ENCODE data around the gene CUTC.

Gene CUTC

DNA sequence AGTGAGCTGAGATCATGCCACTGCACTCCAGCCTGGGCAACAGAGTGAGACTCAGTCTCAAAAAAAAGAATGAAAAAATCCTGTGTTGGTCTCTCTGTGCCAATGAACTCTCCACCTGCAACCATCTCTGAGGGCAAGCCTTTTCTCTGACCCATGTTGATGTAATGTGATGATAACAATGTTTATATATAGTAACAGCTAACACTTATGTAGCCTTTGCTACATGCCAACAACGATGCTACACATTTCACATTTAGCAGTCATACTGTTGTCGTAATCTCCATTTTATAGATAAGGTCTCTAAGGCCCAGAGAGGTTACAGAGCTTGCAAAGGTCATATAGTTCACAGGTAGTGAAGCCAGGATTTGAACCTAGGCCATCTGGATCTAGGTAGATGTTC, 11.6 kb upstream of the CUTC start:
- TF ChIP-seq EZH2phosphoT487 (IDR thresholded peaks at IDR 0.05; ENCODE audit: borderline replicate concordance) = no peak
- TF ChIP-seq, protein P1, sequence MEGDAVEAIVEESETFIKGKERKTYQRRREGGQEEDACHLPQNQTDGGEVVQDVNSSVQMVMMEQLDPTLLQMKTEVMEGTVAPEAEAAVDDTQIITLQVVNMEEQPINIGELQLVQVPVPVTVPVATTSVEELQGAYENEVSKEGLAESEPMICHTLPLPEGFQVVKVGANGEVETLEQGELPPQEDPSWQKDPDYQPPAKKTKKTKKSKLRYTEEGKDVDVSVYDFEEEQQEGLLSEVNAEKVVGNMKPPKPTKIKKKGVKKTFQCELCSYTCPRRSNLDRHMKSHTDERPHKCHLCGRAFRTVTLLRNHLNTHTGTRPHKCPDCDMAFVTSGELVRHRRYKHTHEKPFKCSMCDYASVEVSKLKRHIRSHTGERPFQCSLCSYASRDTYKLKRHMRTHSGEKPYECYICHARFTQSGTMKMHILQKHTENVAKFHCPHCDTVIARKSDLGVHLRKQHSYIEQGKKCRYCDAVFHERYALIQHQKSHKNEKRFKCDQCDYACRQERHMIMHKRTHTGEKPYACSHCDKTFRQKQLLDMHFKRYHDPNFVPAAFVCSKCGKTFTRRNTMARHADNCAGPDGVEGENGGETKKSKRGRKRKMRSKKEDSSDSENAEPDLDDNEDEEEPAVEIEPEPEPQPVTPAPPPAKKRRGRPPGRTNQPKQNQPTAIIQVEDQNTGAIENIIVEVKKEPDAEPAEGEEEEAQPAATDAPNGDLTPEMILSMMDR (conservative IDR thresholded peaks at IDR 0.05; ENCODE audit: low read length) = no peak
- no peak overlapping the region for H3K4me3 ChIP-seq (ENCODE audit: low read length, poor library complexity, severe bottlenecking)

GRCh38 chr10:99730026-99730425, 2.0 kb upstream of the CUTC start:
- no peaks in the 10 kb centered on the region for H3K27me3 ChIP-seq (ENCODE audit: insufficient read depth, low read length, poor library complexity, severe bottlenecking)
- H3F3A ChIP-seq (ENCODE audit: low read depth) = no peaks in the 10 kb centered on the region
- H3K4me3 ChIP-seq (ENCODE audit: low read length, poor library complexity, severe bottlenecking) = no peak overlapping the region
- H3K4me1 ChIP-seq (ENCODE audit: insufficient read depth, low read length, poor library complexity, severe bottlenecking) = peaks cover 20% of the 10 kb centered on the region
- TF ChIP-seq EZH2phosphoT487 (IDR thresholded peaks at IDR 0.05; ENCODE audit: borderline replicate concordance) = no peak
- TF ChIP-seq, protein P1 (conservative IDR thresholded peaks at IDR 0.05; ENCODE audit: low read length) = no peak
- no peaks in the 10 kb centered on the region for H3K9me3 ChIP-seq (ENCODE audit: insufficient read depth, low read depth, low read length)
- H3K9me2 ChIP-seq (replicated peaks; ENCODE audit: low read depth, low read length) = no peaks in the 10 kb centered on the region
- no peak overlapping the region for H3K9ac ChIP-seq (ENCODE audit: low read depth, low read length, poor library complexity, severe bottlenecking)
- H3K4me2 ChIP-seq (ENCODE audit: low read depth, low read length, poor library complexity, severe bottlenecking) = no peak overlapping the region
- peaks cover 7% of the 10 kb centered on the region; the same call in 1 of the 2 replicates for H3K36me3 ChIP-seq (ENCODE audit: insufficient read depth, low read length)
- H4K20me1 ChIP-seq (ENCODE audit: insufficient read depth, low read length, poor library complexity, severe bottlenecking) = peaks cover 6% of the 10 kb centered on the region
- no peak overlapping the region for H2AFZ ChIP-seq (ENCODE audit: low read length)
- H3K79me2 ChIP-seq (ENCODE audit: insufficient read depth, low read length) = peaks cover 35% of the 10 kb centered on the region

More for the DNA sequence above, 11.6 kb upstream of the CUTC start:
- Histone ChIP-seq H3K27me3 (ENCODE audit: insufficient read depth, low read length, poor library complexity, severe bottlenecking) (no peaks in the 10 kb centered on the region), H3K9ac (ENCODE audit: low read depth, low read length, poor library complexity, severe bottlenecking) (no peak overlapping the region), H3K79me2 (ENCODE audit: insufficient read depth, low read length) (no peaks in the 10 kb centered on the region), H2AFZ (ENCODE audit: low read length) (no peak overlapping the region), H3K4me2 (ENCODE audit: low read depth, low read length, poor library complexity, severe bottlenecking) (no peak overlapping the region), H3K9me3 (ENCODE audit: insufficient read depth, low read depth, low read length) (no peaks in the 10 kb centered on the region), H3K4me1 (ENCODE audit: insufficient read depth, low read length, poor library complexity, severe bottlenecking) (no peaks in the 10 kb centered on the region), H4K20me1 (ENCODE audit: insufficient read depth, low read length, poor library complexity, severe bottlenecking) (no peaks in the 10 kb centered on the region), H3K9me2 (replicated peaks; ENCODE audit: low read depth, low read length) (no peaks in the 10 kb centered on the region), H3K36me3 (ENCODE audit: insufficient read depth, low read length) (peaks cover 46% of the 10 kb centered on the region; the same call in 1 of the 2 replicates), H3F3A (ENCODE audit: low read depth) (no peaks in the 10 kb centered on the region)

GRCh38 chr10:99731306-99732032, 565 bp upstream of the CUTC start:
- H3K4me3 ChIP-seq (ENCODE audit: low read length, poor library complexity, severe bottlenecking) = peak overlapping the region; percentile 97
- no peaks in the 10 kb centered on the region for H3K9me2 ChIP-seq (replicated peaks; ENCODE audit: low read depth, low read length)
- TF ChIP-seq, protein P1 (conservative IDR thresholded peaks at IDR 0.05; ENCODE audit: low read length) = no peak
- no peak for TF ChIP-seq EZH2phosphoT487 (IDR thresholded peaks at IDR 0.05; ENCODE audit: borderline replicate concordance)
- H3K79me2 ChIP-seq (ENCODE audit: insufficient read depth, low read length) = peaks cover 35% of the 10 kb centered on the region
- H3K4me1 ChIP-seq (ENCODE audit: insufficient read depth, low read length, poor library complexity, severe bottlenecking) = peaks cover 20% of the 10 kb centered on the region
- H3F3A ChIP-seq (ENCODE audit: low read depth) = no peaks in the 10 kb centered on the region
- peaks cover 6% of the 10 kb centered on the region for H4K20me1 ChIP-seq (ENCODE audit: insufficient read depth, low read length, poor library complexity, severe bottlenecking)
- H3K27me3 ChIP-seq (ENCODE audit: insufficient read depth, low read length, poor library complexity, severe bottlenecking) = no peaks in the 10 kb centered on the region
- peak overlapping the region; percentile 94 for H3K9ac ChIP-seq (ENCODE audit: low read depth, low read length, poor library complexity, severe bottlenecking)
- no peaks in the 10 kb centered on the region for H3K9me3 ChIP-seq (ENCODE audit: insufficient read depth, low read depth, low read length)
- peak overlapping the region; percentile 90 for H2AFZ ChIP-seq (ENCODE audit: low read length)
- H3K36me3 ChIP-seq (ENCODE audit: insufficient read depth, low read length) = peaks cover 7% of the 10 kb centered on the region; the same call in 1 of the 2 replicates
- H3K4me2 ChIP-seq (ENCODE audit: low read depth, low read length, poor library complexity, severe bottlenecking) = peak overlapping the region; percentile 87

All from Loucy (cell line).